Ovary (tissue), 9 donors: ENCODE measurements around the gene DOCK10. TPM values are rescaled to one million over a fixed set of nuclear protein-coding genes. Genes with fewer than 3 reads are reported as not detected.

Experiments
- DNase-seq, 5 donors: peaks; one replicate each; pipeline ENCODE4 v3.0.0-alpha.2; 2019 to 2020
- H3K27ac ChIP-seq, 2 donors: fragments of 200-600 bp; one replicate each; pipeline versions ENCODE4 v1.5.1 to v1.8.0; 2019 to 2022
- H3K27me3 ChIP-seq: fragments of 200-600 bp; one replicate; pipeline ENCODE4 v1.8.0; 2022
- H3K36me3 ChIP-seq: fragments of 200-600 bp; sonication (generic); one replicate; pipeline ENCODE4 v1.5.1; 2019
- H3K4me1 ChIP-seq: one replicate; pipeline ENCODE4 v1.8.1; 2013; ENCODE audit warnings: mild to moderate bottlenecking, moderate library complexity; ENCODE audit not compliant: insufficient read depth
- H3K4me3 ChIP-seq: fragments of 200-600 bp; sonication (generic); one replicate; pipeline ENCODE4 v1.5.1; 2017
- H3K9me3 ChIP-seq, 2 donors: fragments of 200-600 bp in 1 of 2; sonication (generic) in 1 of 2; one replicate each; pipeline versions ENCODE4 v1.5.1 to v1.8.1; 2013 to 2019; ENCODE audit warnings: mild to moderate bottlenecking in 1 of 2, moderate library complexity in 1 of 2
- CTCF ChIP-seq, 3 donors: fragments of 450-650 bp in 2 of 3; fragments of 200-600 bp in 1 of 3; IDR thresholded peaks; one replicate each; pipeline versions ENCODE4 v1.5.1 to v1.8.0; 2016 to 2022; ENCODE audit warnings: antibody characterized with exemption in 3 of 3, mild to moderate bottlenecking in 1 of 3
- EP300 ChIP-seq: sonication (generic); formaldehyde crosslinking; IDR thresholded peaks from one replicate; pipeline ENCODE4 v1.6.1; 2017; ENCODE audit warnings: antibody characterized with exemption
- POLR2A ChIP-seq: fragments of 450-650 bp; IDR thresholded peaks from one replicate; pipeline ENCODE4 v1.6.1; 2017; ENCODE audit warnings: antibody characterized with exemption, mild to moderate bottlenecking, moderate library complexity
- WGBS, 3 donors: extraction: QIAGEN DNeasy Blood & Tissue Kit in 1 of 3; methylation state at CpG; one replicate each; pipeline versions ENCODE4 v1.1.5 to v1.1.7; 2013 to 2017; 5-methylcytosine and 5-hydroxymethylcytosine counted together
- intact Hi-C, 4 donors: fragments of 100-400 bp; cut with DNase I; formaldehyde crosslinking; loops; one replicate each; pipeline versions ENCODE4 v1.11.0 to v1.15.1; 2022 to 2023
- polyA plus RNA-seq, 2 donors: library from polyadenylated mRNA; stranded (reverse); fragments of 200-250 nt in 1 of 2; fragments of 350-450 nt in 1 of 2; fragmentation: Illumina TruSeq in 1 of 2; extraction: RNeasy Lipid Tissue Mini Kit (QIAGEN cat#74804) in 1 of 2; gene quantifications; one replicate each; pipeline ENCODE4 v1.2.3, GENCODE V29; 2013 to 2014
- total RNA-seq, 7 donors: library from RNA; depleted of rRNA in 2 of 7; stranded (reverse); fragments of >200 nt in 2 of 7; fragmentation: NEBNext Ultra II Directional in 3 of 7; extraction: Animal tissue kit (Norgen Biotek cat#: 25700) in 3 of 7; gene quantifications; one replicate each; pipeline versions ENCODE4 v1.1.0 to v1.2.4, GENCODE V29; 2016 to 2023
- donor health status: DM: no; HTN: no; CAD: no; lungs with moderate emphysema.
- donor health status: DM: no; HTN: no; CAD: no.
- donor health status: Bipolar disorder and iron deficiency.
- donor health status: DM: yes; HTN: yes; CAD: no.
- donor health status: DM: no; HTN: no; CAD: no.
- donor health status: DM: yes; HTN: yes; CAD: no.

Gene DOCK10
- total and polyA plus RNA-seq, 9 donors: 15.3 to 42.5 (median 31.2) TPM

- Histone ChIP-seq H3K4me1 (no peaks in the 10 kb centered on the region), H3K36me3 (no peaks in the 10 kb centered on the region), H3K4me3 (no peak overlapping the region), H3K27ac (no peak overlapping the region), H3K9me3 (no peaks in the 10 kb centered on the region), H3K27me3 (no peaks in the 10 kb centered on the region)
- intact Hi-C loops: no loop called here
- DNase-seq: no peak
- WGBS, 3 donors: 84 to 93% (median 90%) methylated on average over 6 of the region's 6 CpGs
- TF ChIP-seq POLR2A (no peak), EP300 (no peak), CTCF (IDR thresholded peaks at IDR 0.05) (no peak)
Observed at GRCh38 chr2:224835405-224835804, 206.9 kb downstream of the DOCK10 start.

- Histone ChIP-seq H3K4me3 (no peak overlapping the region), H3K27ac (no peak overlapping the region), H3K27me3 (no peaks in the 10 kb centered on the region), H3K36me3 (no peaks in the 10 kb centered on the region), H3K9me3 (no peaks in the 10 kb centered on the region), H3K4me1 (no peaks in the 10 kb centered on the region)
- intact Hi-C loops: no loop called here
- TF ChIP-seq CTCF (IDR thresholded peaks at IDR 0.05) (no peak), POLR2A (no peak), EP300 (no peak)
- DNase-seq: no peak
- WGBS, 3 donors: 93 to 98% (median 96%) methylated on average over 2 of the region's 2 CpGs
Observed at GRCh38 chr2:224833986-224834385, 208.3 kb downstream of the DOCK10 start.

GRCh38 chr2:224832207-224832606, 210.1 kb downstream of the DOCK10 start:
- H3K4me3 ChIP-seq: no peak overlapping the region
- H3K9me3 ChIP-seq: no peaks in the 10 kb centered on the region
- no peaks in the 10 kb centered on the region for H3K36me3 ChIP-seq
- no peaks in the 10 kb centered on the region for H3K27me3 ChIP-seq
- 82 to 93% (median 83%) methylated on average over 3 of the region's 3 CpGs for WGBS, 3 donors
- TF ChIP-seq EP300 (no peak), POLR2A (no peak), CTCF (IDR thresholded peaks at IDR 0.05) (no peak)
- H3K4me1 ChIP-seq: no peaks in the 10 kb centered on the region
- intact Hi-C loops: no loop called here
- H3K27ac ChIP-seq: no peak overlapping the region
- no peak for DNase-seq

- H3K9me3 ChIP-seq: no peaks in the 10 kb centered on the region
- TF ChIP-seq CTCF (IDR thresholded peaks at IDR 0.05): no peak
- TF ChIP-seq POLR2A: no peak
- TF ChIP-seq EP300: no peak
- no peak overlapping the region for H3K4me3 ChIP-seq
- no peak overlapping the region for H3K27ac ChIP-seq
- H3K27me3 ChIP-seq: no peaks in the 10 kb centered on the region
- H3K4me1 ChIP-seq: no peaks in the 10 kb centered on the region
- DNase-seq: no peak
- intact Hi-C loops: no loop called here
- WGBS, 3 donors: 47 to 81% (median 64%) methylated on average over 2 of the region's 2 CpGs
- no peaks in the 10 kb centered on the region for H3K36me3 ChIP-seq
Observed at GRCh38 chr2:224831530-224831929, 210.7 kb downstream of the DOCK10 start.
